GM19043 (cell line): ENCODE measurements around the gene PPP1CC.
A peak's percentile ranks its signal among the peaks of the same experiment; 100 is the strongest.
"Not testable (repeated sequence)": the region's sequence is repeated elsewhere in the genome, so short reads cannot be mapped to it uniquely, and the experiment has no call there.

Experiments used
- ATAC-seq: cut with Tn5 transposase; IDR thresholded peaks from one replicate; pipeline ENCODE4 v1.9.1; 2021; ENCODE audit warnings: low read depth; ENCODE audit not compliant: unreplicated experiment

Gene PPP1CC

DNA sequence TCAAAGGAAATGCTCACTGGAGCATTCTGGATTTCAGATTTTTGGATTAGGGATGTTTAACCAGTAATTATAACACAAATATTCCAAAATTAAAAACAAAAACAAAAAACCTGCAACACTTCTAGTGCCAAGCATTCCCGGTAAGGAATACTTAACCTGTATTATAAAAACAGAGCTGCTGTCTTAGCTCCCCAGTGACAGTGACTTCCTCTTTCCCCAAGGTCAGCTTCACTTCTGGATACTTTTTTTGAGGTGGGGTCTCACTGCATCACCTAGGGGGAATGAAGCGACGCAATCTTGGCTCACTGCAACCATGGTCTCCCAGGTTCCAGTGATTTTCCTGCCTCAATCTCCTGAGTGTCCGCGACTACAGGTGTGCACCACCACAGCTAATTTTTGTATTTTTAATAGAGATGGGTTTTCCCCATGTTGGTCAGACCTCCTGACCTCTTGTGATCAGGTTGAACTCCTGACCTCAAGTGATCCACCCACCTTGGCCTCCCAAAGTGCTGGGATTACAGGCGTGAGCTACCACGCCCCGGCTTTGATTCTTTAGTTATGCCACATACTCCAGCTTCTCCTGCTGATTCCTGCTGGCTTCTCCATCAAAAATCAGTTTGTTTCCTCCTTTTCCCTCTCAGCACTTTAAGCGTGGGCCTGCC lies 15.9 kb downstream of the PPP1CC start:
- ATAC-seq = no peak

GRCh38 chr12:110726028-110726427 lies 16.7 kb downstream of the PPP1CC start:
- no peak for ATAC-seq

DNA sequence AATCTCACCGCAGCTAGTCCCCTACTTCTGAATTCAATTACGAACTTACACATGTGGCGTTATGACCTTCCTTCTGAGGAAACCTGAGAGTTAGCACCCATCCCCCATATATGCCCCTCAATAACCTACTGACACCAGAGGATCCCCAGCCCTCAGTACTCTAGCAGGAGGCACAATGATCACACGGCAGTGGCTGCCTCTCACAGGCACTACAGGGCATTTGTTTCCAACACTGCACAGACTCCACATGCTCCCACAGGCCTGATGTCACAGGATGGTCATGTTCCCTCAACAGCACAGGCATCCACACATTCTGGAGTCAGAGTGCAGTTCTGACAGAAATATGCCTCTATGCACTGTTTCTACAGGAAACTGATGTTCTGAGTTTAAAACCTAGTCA lies 17.4 kb downstream of the PPP1CC start:
- no peak for ATAC-seq

DNA sequence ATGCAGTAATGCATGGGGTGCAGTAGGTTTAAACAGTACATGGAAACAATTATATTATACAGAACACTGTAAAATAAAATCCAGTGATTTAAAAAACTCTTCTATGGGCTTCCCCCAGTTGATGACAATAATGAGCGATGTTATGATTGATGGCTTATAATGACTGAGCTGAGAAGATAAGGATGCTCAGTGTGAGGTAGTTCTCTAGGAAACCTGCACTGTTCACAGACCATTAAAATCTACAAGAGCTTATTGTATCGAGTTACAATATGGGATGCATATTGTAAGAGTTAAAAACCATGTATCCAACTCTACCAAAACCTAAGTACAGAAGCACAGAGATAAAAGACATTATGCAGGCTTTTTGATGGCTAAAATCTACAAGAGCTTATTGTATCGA lies 19.8 kb downstream of the PPP1CC start:
- not testable (repeated sequence) for ATAC-seq

- ATAC-seq = no peak
These were observed 21.1 kb downstream of the PPP1CC start for GRCh38 chr12:110721570-110721969.

DNA sequence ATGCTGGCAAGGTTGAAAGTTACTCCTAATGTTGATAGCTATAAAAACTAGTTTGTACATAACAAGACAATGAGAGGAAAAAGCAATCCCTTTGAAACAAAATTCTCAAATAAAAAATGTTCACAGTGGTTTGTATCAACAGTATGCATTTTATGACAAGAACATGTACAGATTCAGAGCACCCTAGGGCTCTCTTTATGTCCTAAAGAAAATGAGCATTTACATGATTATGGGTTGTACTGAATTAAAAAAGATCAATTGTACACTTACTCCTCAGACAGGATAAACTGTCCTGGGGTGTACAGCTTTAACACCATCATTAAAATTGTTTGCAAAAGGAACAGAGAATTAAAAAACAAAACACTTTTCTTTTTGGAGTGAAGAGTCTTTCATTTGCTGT lies 22.2 kb downstream of the PPP1CC start:
- ATAC-seq = no peak

DNA sequence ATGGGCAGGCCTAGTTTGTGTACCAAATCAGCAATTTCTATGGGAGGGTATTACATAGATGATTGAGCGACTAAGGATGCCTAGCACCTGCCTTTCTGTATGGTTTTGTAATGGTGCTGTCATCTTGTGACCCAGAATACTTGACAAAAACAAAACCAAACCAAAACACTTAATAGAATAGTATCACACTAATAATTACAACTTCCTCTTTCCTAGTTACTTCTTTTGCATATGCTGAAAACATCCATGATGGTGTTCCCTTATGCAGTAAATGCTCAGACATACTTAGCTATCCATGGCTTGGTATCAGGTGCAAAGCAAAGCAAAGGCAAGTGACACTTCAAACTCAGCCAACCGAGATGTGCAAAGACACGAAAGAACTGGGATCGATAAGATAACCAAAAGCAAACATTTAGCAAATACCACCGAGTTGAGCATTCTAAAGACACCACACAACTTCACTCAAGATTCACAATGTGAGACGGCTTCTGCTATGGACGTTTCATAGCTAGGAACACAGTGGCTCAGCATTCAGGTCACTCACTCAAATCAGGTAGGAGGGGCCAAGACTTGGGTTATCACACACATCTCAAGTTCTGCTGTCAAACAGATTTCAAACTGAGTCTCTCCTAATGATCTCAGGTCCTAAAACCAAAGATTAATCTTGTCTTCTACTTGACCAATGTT lies 24.3 kb downstream of the PPP1CC start:
- ATAC-seq = no peak

DNA sequence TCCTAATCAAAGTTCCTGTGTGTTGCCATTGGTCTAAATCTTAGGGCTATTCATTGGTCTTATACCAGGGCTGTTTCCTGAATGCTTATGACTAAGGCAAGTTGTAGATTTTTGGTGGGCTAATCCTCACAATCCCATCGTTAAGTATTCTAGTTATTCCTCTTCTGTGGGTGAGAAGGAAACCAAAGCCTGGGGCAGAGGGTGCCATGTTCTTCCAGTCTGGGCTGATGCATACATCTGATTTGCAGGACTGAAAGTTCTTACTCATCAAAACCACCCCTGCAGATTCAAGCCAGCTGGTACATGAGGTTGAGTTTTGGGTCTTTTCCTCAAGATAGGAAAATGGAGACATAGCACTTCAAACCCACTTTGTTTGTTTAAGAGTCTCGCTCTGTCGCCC lies 25.7 kb downstream of the PPP1CC start:
- no peak for ATAC-seq

DNA sequence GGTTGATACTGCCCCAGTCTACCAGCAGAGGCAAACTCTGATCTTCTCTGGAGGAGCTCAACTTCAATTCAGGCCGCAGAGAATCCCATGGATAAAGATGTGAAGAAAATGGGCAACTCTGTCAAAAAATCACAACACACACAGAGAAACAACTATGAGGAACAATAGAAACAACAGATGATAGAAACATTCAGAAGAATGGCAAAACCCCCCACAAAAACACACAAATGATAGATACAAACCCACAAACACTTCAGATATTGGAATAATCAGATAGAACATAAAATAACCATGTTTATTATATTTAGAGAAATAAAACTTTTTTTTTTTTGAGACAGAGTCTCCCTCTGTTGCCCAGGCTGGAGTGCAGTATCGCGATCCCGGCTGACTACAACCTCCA lies 33.8 kb downstream of the PPP1CC start:
- no peak for ATAC-seq

DNA sequence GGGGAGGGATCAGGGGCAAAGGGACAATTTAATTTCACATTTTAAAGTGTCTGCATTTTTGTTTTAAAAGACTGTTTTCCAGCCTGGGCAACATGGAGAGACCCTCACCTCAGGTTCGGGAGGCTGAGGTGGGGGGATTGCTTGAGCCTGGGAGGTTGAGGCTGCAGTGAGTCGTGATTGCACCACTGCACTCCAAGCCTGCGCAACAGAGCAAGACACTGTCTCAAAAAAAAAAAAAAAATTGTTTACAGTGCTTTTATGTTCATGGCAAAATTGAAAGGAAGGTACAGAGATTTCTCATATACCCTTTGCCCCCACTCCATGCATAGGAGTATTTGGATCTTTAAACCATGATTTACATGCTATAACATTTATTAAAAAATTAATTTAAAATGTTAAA lies 37.4 kb downstream of the PPP1CC start:
- no peak for ATAC-seq

DNA sequence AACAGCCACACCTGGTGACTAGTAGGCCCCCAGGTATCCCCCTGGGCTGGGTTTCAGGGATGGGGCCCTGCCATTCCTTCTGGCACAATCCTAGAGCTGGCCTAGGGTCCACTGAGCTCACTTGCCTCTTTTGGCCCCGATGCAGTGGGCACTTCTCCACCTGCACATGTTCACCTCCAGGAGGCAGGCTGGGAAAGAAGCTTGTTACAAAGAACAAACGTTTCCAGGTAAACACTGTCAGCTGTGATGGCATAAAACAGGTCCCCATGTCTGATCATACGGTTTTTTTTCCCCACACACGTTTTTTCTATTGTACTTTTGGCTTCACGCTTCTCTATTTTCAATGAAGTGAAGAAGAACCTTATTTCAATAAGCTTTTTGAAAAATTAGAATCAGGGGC lies 37.9 kb downstream of the PPP1CC start:
- no peak for ATAC-seq

DNA sequence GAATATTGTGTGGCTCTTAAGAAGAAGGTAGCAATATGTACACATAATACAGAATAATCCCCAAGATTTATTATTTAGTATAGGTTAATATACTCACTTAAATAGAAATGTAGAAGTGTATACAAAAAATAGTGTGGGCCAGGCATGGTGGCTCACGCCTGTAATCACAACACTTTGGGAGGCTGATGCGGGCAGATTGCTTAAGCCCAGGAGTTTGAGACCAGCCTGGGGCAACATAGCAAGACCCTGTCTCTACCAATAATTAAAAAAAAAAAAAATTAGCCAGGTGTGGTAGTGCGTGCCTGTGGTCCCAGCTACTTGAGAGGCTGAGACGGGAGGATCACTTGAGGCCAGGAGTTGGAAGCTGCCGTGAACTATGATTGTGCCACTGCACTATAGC lies 38.5 kb downstream of the PPP1CC start:
- ATAC-seq = no peak

DNA sequence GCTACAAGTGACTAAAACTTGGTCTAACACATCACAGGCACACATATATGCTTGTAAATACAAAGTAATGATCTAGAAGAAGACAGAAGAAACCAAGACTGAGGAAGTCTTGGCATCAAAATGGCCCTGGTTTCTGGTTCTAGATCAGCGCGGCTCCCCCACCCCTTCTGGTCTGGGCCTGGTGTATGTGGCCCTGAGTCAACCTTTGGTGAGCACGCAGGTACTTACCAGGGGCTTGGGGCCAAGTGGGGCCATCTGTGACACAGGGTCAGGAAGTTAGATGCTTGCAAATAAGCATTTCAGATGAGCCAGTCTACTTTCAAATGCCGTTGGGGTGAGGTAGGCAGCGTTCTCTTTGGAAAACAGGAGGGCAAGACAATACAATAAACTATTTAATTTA lies 40.6 kb downstream of the PPP1CC start:
- no peak for ATAC-seq

DNA sequence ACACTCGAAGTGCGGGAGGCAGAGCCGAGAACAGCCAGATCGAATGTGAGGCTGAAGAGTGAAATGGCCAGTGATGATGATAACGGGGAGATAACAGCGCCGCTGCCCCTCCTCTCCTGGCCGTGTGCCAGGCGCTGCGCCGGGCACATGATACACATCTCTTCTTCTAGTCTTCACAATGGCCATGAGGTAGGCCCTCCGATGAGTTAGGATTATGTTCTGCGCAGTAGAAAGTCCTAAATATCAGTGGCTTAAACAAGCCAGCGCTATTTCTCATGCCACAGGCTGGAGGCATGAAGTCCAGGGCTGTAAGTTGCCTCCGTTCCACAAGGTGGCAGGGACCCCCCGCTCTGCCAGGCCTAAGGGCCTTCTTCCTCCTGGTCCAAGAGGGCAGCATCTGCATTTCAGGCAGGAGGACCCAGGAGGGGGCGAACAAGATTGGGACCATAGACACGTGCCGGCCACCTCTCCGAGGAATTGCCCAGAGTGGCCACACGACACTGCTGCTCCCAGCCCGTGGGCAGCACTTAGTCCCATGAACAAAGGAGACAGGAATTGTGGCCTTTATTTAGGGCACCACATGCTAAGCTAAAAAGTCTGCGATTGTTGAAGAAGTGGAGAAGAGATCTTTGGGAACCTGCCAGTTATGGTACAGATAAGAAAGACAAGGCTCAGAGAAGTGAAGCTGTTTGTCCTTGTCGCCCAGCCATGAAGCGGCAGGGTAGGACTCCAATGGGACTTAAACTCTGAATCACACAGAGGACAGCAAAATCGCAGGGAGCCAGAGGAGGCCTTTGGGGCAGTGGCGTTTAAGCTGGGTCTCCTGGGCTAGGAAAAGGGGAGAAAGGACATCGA lies 42.9 kb downstream of the PPP1CC start:
- no peak for ATAC-seq

DNA sequence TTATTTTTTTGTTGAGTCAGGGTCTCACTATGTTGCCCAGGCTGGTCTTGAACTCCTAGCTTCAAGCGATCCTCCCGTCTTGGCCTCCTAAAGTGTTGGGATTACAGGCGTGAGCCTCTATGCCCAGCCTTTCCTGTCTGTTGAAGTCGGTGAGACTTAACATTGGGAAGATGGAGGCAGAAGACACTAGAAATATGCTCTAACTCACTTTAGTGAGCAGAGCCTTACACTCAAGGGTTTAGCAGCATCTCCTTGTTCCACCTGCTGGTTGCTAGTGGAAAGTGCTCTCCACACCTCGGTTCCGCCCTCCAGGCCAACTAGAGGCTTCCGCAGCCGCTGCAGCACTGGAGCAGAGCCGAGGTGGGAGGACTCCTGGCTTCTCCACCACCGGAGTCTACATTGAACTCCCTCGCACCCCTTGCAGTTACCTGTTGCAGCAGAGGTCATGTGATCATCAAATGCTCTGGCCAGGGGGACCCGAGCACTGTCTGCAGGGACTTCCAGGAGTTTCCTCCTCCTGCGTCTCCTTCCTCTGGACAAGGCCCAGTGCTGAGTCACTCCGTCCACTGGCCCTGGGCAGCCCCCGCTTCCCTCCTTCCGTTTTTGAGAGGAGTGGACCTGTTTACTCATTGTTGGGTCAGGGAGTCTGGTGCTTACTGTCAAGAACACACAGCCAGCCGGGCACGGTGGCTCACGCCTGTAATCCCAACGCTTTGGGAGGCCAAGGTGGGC lies 44.4 kb downstream of the PPP1CC start:
- ATAC-seq = peak; percentile 95

DNA sequence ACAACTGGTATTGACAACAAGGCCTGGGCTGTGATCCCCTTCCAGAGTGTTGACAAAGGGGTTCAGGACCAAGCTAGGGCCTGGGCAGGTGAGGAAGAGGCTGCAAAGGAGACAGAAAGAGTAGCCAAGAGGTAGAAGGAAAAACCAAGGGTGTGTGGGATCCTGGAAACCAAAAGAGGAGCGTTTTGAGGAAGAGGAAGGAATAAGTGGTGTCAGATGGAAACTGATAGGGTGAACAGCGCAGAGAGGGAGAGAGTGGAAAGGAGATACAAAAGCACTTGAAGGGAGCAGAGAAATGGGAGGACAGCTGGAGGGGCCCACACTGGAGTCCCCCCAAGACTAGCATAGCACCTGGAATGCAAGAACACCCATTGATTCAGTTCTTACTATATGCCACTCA lies 45.5 kb downstream of the PPP1CC start:
- no peak for ATAC-seq

DNA sequence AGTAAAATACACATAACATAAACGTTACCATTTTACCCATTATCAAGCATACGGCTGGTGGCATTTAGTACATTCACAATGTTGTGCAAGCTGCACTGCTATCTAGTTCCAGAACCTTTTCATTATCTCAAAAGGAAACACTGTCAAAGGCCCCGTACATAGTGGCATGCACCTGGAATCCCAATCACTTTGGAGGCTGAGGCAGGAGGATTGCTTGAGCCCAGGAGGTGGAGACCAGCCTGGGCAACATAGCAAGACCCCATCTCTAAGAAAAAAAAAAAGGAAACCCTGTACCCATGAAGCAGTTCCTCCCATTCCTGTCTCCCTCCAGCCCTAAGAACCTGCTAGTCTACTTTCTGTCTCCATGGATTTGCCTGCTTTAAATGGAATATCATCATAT lies 46.4 kb downstream of the PPP1CC start:
- no peak for ATAC-seq

GRCh38 chr12:110694330-110694901 lies 48.3 kb downstream of the PPP1CC start:
- no peak for ATAC-seq

DNA sequence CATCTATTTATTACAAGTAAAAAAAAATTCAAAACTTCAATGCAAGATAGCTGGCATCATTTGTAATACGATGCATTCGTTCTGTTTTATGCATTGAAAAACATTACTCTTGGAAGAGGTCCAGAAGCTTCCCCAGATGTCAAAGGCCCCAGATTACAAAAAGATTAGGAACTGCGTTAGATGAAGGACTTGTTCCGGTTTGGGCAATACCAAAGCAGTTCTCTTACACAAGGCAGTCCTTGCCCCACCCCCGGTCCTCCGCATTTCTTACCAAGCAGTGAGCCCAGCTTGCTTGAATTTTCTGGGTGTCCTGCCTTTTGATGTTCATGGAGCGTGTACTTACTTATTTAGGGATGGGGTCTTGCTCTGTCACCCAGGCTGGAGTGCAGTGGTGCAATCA lies 49.0 kb downstream of the PPP1CC start:
- no peak for ATAC-seq

DNA sequence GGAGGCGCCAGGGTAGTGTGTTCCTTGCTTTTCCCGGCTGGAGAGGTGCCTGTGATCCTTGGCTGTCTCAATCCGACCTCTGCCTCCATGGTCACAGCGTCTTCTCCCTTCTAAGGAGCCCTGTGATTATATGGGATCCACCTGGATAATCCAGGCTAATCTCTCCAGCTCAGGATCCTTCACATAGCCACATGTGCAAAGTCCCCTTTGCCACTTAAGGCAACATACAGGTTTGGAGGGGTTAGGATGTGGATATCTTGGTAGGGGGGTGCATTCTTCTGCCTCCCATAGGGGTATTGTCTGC lies 52.6 kb downstream of the PPP1CC start:
- ATAC-seq = no peak
